Activated CD8-positive, alpha-beta memory T cell treated with anti-CD3 and anti-CD28 coated beads for 1 hour (primary cell): ENCODE measurements around the gene TCAF2.
A peak's percentile ranks its signal among the peaks of the same experiment; 100 is the strongest.
"Not testable (repeated sequence)": the region's sequence is repeated elsewhere in the genome, so short reads cannot be mapped to it uniquely, and the experiment has no call there.

Experiments
- DNase-seq, 2 donors: peaks; one replicate each; pipeline ENCODE4 v3.0.0-alpha.2; 2020; ENCODE audit warnings: low read depth in 1 of 2; ENCODE audit errors: extremely low read depth in 1 of 2

Gene TCAF2

DNA sequence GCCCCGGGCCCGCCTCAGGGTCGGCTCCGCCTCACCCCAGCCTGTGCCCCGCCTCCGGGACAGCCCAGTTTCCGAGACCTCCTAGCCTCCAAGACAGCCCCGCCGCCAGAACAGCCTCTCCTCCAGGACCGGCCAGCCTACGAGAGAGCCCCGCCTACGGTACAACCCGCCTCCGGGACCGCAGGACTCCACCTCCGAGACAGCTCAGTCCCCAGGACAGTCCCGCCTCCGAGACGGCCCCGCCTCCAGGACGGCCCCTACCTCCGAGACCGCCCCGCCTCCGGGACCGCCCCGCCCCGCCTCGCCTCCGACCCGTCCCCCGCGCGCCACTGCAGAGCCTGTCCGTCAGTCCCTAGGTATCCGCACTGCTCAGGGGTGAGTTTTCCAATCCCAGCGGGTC, at the start of gene TCAF2:
Gene TCAF2, plus strand, starts transcription at position 329 of the 400 bp plus-strand sequence.
- DNase-seq: peak; percentile 6 to 52

DNA sequence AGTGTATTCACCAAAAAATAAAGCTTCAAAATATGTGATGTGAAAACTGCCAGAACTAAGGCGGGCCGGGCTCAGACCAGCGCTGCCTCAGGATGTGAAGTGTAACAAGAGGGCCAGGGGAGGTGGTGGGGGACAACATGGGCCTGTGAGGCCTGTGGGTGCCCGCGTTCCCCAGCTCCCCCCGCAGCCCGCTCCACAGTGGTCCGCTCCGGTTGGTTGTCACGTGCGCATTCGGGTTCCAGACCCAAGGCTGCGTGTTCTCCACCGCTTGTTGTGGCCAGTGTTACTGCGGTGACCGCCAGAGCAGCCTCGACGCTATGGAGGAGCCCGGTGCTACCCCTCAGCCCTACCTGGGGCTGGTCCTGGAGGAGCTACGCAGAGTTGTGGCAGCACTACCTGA, 49.3 kb upstream of the TCAF2 start, which contains the start of gene CTAGE15:
Gene CTAGE15, plus strand, starts transcription at position 301 of the 400 bp plus-strand sequence. Its CDS starts 17 bp downstream, at position 318.
- not testable (repeated sequence) for DNase-seq

DNA sequence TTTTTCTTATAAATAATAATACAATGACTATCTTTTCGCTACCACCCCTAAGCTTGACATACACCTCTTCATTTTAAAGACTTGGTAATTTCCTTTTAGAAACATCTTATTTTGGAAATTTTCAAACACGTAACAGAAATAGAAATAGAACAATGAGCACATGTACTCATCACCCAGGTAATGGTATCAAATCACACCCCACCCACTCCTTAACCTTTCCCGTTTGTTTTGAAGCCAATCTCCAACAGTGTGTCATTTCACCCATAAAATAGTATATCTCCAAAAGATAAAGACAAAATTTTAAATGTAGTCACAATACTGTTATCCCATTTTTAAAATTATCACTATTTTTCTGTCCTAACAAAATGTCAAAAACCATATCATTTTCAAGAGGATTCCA, 32.6 kb upstream of the TCAF2 start:
- not testable (repeated sequence) for DNase-seq

DNA sequence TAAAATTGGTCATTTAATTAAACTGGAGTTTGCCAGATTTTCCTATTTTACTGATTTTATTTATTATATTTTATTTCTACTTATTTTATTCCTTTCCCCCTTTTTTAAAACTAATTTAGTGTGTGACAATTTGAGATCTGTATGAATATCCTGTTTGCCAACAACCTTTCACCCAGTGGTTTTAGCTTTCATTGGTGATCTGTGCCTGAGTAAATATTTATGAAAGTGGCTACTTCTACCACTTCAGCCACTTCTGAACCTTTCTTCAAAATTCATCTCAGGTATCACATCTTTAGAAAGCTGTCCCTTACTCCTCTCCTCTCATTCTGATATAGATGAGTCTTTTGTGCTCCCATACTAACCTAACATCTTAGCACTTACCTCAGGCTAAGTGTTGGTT, 30.9 kb upstream of the TCAF2 start:
- not testable (repeated sequence) for DNase-seq

DNA sequence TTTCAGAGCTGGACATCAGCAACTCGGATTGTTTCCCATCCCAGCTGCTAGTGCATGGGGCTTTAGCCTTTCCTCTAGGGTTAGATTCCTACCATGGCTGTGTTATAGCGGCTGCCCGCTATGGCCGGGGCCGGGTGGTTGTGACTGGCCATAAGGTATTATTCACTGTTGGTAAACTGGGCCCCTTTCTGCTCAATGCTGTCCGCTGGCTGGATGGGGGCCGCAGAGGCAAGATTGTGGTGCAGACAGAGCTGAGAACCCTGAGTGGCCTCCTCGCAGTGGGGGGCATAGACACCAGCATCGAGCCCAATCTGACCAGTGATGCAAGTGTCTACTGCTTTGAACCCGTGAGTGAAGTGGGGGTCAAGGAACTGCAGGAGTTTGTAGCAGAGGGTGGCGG, 22.7 kb upstream of the TCAF2 start:
- not testable (repeated sequence) for DNase-seq

DNA sequence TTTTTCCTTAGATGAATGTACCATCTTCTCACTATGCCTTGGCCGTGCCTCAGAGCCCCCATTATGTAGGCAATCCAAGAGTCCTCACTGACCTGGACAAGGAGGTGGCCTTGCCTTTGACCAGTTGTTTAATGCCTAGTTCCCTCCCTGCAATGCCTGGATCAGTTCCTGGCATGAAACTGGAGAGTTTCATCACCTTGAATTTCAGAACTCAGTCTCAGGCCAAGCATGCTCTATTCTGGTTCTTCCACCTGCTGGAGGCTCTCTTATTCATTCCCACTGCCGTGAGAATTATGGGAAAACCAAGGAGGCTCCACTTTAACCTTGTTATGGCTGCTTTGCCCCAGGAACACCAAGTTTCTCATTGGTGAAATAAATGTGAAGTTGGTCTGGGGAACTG, 17.2 kb upstream of the TCAF2 start:
- DNase-seq: not testable (repeated sequence)

DNA sequence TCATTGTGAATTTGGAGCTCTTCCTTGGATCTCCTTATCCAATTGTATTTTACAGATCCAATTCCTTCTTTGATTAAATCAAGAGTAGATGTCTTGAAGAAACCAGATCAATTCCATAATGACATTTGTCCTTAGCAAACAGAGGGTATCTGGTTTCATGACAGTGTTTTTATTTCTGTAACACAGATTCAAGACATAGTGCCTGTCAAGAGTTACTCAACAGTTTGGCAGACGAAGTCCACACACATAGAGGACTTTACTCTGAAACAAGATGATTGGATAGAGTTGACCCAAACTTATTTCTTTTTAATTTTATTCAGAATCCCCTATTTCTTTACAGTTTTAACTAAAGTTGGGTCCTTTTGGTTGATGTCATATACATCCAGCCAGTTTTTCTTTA, 14.7 kb upstream of the TCAF2 start:
- DNase-seq: not testable (repeated sequence)

DNA sequence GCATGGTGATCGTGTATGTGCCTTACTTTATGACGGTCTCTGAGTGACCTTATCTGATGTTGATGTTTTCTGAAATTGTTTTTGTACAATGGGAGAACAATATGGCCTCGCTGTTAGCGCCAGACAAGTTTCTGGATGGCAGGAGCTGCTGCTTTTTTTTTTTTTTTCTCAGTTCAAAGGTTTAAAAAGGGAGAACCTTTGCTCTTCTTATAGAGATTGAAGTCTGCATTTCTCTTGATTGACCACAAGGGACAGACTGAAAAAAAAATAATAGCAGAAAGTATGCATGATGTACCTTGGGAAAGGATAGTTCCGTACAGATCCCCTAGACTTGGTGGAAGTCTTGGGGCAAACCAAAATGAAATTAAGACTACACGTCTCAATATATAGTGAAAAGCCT, 5.2 kb upstream of the TCAF2 start:
- DNase-seq: not testable (repeated sequence)

DNA sequence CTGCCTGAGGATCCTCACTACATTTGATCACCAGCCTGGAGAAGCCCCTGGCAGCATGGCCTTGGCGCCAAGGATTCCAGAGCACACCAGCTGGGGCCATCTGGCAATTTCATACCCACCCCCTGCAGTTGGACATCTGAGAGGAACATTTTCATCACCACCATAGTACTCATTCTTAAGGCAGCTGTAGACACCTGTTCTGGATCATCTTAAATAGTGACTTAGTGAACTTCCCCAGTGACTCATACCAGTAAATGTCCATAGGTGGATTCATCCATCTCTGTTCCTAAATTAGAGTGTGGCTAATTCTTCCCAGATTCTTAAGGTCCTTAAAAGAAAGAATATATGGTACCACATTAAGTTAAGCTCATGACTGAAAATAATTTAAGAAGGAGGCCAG, 3.6 kb upstream of the TCAF2 start:
- DNase-seq: not testable (repeated sequence)

DNA sequence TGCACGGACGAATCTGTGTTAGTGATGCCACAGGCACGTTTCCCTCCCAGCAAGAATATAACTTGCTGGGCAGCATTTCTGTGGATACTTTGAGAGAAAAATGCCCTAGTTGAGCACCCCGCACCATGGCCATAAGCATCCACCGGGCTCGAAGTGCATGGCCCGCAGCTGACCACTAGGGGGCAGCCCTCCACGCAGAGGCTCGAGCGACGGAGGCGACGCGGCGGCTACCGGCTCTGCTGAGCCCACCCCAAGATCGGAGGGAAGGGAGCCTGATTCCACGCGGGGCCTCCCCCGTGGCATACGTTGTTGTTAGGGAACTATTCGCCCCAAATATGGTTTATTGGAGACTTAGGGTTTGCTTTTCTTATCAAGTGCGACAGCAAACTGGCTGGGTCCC, 716 bp upstream of the TCAF2 start:
- DNase-seq: not testable (repeated sequence)

DNA sequence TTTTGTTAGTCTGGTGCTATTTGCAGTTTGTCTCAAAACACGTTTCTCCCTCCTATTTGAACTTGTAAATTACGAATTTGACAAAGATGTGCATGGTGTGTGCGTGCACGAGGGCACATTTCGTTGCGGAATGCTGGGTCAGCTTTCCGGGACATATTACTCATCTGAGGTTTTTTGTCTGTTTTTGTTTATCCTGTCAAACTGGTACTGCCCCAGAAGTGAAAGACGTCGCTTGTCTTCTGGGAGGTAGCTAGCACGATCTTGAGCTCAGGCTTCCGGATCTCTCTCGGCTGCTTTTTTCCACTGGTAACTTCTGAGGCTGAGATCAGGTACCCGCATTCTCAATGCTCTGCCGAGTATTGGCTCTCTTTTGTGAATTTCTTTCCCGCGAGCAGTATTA, 401 bp downstream of the TCAF2 start:
- DNase-seq: not testable (repeated sequence)

DNA sequence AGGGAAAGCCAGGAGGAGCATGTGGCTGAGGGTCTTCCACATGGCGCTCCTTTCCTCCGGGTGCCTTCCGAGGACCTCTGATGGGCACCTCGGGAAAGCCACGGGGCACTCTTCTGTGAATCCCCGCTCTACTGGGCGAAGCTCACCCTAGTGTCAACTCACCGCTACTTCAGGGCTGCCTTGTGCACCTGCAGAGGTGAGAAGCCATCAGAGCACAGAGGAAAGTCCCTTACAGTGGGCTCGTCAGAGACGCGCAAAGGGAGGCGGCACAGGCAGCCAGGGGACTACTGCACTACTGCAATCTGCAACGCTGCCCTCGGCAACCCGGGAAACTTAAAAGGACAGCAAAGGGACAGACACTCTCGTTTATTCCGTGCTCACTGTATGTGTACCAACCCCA, 1.4 kb downstream of the TCAF2 start:
- DNase-seq: not testable (repeated sequence)

DNA sequence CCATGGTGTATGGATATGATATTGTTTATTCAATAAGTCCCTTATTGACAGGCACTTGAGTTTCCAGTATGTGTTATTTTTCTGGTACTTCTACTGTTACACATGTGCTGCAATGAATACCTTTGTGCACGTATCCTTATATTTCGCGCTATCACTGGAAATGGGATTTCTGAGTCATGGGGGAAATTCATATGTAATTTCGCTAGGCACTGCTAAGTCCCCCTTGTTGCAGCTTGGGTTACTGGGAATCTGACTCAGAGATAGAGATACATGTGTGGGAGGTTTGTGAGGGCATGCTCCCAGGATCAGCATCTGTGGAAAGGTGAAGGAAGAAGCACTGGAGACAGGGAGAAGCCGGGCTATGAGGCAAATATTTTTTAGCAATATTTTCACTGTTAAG, 9.9 kb downstream of the TCAF2 start:
- not testable (repeated sequence) for DNase-seq

DNA sequence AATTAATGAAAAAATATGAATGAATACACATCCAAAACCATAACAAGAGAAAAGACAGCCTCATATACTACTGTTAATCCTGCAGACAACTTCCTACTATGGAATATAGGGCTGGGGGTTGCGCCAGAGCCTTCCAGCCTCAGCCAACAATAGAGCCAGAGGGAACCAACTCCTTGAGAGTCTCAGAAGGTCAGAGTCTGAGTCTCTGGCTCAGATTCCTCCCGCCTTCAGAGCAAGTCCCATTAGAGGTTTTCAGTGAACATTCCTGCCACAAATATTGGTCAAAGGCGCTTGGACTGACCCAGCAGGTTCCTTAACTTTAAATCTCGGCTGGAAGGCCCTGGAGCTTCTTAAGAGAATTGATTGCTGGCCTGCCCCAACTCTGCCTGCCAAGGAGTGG, 11.7 kb downstream of the TCAF2 start:
- not testable (repeated sequence) for DNase-seq

DNA sequence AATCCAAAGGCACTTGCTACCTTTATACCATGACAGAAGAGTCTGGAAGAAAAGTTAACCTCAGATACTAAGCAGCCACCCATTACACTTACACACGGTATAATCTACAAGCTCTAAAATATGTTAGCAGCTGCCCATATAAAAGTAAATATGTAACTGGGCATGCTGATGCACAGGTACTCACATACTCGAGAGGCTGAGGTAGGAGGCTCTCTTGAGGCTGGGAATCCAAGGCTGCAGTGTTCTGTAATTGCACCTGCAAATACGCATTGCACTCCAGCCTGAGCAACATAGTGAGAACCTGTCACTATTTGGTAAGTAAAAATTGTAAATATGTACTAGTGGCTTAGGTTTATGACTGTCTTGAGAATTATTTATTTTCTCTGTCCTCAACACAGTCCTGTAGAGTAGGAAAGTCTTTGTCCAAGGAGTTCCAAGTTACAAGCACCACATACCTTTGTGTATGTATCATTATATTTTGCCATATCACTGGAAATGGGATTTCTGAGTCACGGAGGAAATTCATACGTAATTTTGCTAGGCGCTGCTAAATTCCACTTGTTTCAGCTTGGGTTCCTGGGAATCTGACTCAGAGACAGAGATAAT, 12.3 kb downstream of the TCAF2 start:
- not testable (repeated sequence) for DNase-seq

DNA sequence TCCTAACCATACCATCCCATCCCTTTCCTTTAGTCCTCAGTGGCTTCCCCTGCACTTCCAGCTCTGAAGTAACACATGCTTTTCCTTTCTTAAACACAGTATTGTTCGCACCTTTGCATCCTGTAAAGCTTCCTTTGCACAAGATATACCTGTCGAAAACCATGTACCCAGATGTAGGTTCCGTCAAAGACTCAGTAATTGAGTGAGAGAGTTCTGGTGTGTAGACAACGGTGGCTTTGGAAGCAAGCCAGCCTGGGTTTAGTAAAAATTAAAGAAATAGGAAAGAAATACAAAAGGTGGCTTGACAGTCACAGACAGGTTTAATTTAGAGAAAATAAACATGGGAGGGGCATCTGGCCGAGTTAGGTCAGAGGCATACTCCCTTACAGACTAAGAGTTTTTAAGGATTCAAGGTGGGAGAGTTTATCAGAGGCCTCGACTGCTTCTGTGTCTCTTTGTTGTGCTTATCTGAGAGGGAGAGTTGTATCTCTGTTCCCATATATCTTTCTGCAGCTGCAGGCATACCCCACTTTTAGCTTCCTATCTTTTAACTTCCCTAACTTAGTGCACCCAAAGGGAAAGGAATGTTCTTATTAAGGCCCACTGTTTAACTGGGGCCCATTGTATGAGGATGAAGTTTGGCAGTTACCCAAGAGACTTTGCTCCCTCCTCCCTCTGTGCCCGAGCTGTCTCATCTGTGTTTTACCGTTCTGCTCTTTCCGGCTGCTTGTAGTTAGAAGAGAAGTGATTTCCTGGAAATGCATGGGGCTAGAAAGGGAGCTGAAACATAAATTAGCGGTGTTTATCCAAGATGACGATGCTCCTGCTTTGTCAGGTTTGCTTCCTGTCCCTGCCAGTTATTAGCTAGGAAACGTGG, 14.8 kb downstream of the TCAF2 start:
- DNase-seq: not testable (repeated sequence)

DNA sequence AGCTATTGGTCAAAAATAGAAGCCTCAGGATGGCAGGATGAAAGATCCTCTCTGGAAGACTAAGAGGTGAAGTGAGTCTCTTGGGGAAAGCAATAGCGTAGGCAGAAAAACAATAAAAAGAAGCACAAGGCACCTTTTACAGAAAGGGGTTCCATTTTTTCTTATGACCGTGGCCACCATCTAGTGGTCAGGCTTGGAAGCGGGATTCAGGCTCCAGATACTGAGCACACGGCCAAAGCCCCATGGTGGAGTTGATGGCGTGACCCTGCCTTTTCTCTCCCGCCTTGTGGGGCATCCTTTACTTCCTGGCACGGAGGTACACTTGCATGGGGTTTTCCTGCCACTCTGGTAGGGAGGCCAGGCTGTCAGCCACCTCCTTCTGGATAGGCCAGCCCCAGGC, 18.6 kb downstream of the TCAF2 start:
- not testable (repeated sequence) for DNase-seq

DNA sequence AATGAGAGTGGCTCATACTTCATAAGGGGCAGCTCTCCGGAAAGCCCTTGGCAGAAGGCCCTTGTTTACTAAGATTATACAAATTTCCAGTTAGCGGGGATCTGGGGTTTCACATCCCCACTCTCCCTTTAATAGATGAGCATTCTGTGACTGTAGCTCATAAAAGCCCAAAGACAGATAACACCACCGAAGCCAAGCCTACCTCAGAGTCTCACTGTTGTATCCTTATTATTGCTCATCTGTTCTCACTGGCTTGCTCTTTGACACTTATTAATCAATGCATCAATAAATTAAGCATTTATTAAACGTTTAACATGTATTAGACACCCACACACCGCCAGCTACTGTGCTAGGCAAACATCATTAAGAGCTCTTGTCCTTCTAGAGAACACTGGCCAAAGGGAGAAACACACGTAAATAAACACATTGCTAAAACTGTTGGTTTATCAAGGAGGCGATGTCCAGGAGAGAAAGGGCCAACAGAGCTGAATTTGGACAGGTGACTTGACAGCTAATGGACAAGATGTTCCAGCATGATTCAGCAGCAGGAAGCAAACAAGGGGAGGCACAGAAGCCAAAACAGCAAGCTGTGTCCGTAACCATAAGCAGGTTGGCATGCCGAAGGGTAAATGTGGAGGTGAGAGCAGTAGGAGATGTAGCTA, 19.9 kb downstream of the TCAF2 start:
- not testable (repeated sequence) for DNase-seq

DNA sequence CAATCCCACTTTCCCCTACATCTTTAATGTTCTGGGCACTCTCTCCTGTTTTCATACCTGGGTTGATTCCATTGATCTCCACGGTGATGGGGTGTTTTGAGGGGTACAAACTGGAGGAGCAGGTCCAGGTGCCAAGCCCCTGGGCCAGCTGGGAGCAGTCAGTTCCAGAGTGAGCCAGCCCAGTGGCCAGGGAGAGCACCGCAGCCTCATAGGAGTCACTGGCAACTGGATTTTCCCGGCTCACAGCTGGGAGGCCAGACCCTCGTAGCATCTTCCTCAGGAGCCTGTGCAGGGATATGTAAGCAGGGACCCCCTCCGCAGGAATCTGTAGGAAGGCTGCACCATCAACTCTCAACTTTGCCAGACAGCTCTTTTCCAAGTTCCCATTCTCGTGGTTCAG, 25.8 kb downstream of the TCAF2 start:
- DNase-seq: not testable (repeated sequence)

DNA sequence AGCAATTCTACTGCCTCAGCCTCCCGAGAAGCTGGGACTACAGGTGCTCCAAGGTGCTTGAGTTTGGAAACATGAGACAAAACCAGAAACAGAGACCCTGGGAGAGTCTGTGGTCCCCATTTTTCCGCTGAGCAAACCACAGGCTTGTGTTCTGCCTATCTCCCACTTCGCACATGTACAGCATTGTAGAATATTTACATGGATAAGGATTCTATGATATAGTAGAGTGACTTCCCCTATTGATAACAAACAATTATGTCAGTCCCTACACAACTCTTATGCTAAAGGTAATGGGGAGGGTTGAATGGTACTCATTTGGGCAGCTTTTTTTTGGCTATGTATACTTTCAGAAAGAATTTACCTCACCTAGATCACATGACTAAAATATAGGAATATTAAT, 29.1 kb downstream of the TCAF2 start:
- DNase-seq: not testable (repeated sequence)

DNA sequence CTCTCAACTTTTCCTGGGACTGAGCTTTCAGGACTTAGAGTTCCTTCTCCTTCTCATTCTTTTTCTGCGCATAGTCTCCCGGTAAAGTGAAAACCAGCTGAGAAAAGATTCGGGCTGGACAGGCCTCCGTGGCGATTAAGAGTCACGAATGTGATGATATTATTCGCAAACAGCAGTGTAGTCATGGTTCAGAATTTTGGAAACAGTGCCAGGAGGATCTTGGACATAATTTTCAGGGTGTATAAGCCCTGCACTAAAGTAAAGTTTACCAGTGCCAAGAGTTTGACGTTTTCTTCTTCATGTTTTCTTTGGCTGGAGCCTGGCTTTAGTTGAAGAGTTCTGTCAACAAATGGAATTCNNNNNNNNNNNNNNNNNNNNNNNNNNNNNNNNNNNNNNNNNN, 29.7 kb downstream of the TCAF2 start:
- not testable (repeated sequence) for DNase-seq
